LoVo (cell line): Measurements from ENCODE around the gene FOXA3.
"Not testable (repeated sequence)": the region's sequence is repeated elsewhere in the genome, so short reads cannot be mapped to it uniquely, and the experiment has no call there.

Experiments
- DNase-seq: peaks from one replicate; pipeline ENCODE4 v3.0.0-alpha.2; 2016; ENCODE audit warnings: low spot score

The FOXA3 gene

DNA sequence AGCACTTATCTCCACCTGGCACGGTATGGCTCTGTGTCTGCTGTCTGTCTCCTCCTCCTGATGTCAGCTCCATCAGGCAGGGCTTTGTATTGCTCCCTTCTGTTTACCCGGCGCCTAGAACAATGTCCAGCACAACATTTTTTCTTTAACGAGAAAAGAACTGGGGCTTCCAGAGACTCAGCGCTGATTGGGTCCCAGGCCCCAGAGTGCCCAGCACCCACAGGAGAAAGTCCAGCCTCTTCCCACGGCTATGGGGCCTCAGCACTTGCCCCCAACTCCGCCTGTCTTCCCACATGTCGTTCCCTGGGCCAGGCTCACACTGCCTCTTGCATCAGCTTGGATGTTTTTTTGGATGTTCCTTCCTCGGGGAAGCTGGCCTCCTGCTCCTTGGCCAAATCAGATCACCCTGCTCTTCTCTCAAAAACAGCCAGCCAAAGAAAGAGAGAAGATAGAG is 31.4 kb downstream of the FOXA3 start:
- DNase-seq: no peak

DNA sequence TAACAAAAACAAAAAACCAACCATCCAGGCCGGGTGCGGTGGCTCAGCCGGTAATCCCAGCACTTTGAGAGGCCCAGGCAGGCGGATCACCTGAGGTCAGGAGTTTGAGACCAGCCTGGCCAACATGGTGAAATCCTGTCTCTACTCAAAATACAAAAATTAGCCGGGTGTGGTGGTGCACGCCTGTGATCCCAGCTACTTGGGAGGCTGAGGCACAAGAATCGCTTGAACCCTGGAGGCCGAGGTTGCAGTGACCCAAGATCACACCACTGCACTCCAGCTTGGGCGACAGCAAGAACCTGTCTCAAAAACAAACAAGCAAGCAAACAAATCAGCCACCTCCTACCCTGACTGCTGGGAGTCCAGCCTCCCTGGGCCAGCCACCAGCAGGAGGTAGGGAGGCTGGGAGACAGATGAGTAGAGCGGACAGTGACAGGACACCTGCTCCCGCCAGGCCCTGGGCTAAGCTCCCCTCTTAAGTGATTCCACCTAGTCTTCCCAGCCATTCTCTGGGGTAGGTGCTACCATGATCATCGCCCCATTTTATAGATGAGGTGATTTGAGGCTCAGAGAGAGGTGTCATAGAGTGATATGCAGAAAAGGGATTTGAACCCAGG is 32.0 kb downstream of the FOXA3 start:
- not testable (repeated sequence) for DNase-seq

- no peak for DNase-seq
Observed at GRCh38 chr19:45897261-45897812, 33.2 kb downstream of the FOXA3 start.

GRCh38 chr19:45899253-45899652 is 35.1 kb downstream of the FOXA3 start:
- DNase-seq: no peak

DNA sequence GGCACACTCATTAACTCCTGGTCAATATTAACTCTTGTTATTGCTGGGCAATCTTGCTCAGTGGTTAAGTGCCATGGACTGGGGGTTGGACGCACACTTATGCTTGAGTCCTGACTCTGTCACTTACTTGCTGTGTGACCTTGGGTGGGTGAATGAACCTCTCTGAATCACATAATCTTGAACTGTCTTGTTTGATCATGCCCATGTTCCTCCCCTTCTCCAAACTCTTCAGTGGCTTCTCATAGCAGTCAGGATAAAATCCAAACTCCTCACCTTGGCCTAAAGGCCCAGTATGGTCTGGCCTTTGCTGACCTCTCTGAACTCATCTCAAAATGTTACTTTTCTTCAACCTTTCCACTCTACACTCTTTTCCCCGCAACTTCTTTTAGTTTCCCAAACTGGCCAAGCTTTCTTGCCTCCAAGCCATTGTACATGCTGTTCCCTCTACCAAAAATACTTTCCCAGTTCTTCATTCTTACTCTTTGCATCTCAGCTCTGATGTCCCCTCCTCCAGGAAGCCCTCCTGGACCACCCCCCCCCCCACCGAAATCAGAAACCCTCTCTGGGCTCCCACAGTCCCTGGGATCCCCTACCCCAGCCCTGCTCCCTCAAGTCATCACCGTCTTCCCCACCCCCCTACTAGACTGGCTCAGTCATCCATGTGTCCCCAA is 35.9 kb downstream of the FOXA3 start:
- DNase-seq: no peak

DNA sequence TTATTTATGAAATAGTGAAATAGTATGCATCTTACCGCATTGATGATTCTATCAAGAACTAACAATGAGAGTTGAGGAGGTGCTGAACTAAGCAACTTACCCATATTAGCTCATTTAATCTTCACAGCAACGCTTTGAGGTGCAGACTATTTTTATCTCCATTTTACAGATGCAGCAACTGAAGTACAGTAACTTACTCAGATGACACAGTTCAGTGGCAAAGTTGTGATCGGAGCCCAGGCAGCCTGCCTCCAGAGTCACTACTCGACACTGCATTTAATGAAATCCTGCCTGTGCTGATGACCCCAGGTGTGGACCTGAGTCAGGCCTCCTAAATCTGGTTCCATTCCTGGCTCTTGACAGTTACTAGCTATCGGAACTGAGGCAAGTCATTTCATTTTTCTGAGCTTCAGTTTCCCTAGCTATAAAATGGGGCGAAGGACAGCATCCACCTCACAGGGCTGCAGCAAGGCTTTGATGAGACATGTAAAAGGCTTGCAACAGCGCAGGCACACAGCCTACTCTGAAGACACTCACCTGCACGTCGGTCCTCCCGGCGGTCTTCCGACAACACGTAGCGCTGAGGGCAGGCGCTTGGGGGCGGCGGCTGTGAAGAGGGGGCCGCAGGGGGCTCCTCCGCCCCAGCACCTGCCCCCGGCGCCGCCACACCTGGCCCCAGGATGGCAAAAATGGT is 36.8 kb downstream of the FOXA3 start:
- no peak for DNase-seq

GRCh38 chr19:45901432-45901911 is 37.3 kb downstream of the FOXA3 start:
- no peak for DNase-seq

DNA sequence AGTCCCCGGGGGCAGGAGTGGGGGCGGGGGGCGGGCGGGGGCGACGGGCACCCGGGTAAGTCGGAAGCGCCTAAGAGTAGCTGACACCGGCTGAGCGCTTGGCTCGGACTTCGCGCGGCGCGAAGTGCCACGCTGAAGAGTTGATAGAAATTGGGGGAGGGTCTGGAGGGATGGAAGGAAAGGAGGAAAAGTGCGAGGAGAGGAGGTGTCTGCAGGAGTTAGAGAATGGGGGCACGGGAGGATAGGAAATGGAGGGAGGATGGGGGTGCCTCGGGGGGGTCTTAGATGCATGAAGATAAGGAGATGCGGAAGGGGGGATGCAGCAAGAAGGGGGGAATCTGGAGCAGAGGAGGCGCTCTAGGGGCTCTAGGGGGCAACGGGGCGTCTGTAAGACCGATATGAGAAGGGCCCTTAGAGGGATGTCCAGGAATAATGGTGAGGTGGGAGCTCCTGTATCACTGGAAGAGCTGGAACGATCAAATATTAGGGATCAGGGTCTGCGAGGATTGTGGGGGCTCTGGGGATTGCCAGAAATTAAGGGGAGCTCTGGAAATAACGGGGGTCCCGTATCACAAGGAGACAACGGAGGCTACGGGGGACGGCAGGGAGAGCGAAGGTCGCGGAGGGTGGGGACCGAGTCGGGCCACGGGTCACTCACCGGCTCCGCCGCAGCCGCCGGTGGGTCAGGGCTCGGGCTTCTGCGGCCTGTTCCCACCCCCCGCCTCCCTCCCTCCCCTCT is 38.0 kb downstream of the FOXA3 start, which contains the start of gene MYPOP:
MYPOP (minus strand) TSS at position 702 of the 739 bp plus-strand sequence. CDS start 840 bp downstream, outside the sequence.
- DNase-seq: no peak

GRCh38 chr19:45902651-45903625 is 38.8 kb downstream of the FOXA3 start:
- DNase-seq: peak; percentile 98

- DNase-seq: no peak
Observed at GRCh38 chr19:45905011-45905410, 40.9 kb downstream of the FOXA3 start.

- no peak for DNase-seq
Observed at GRCh38 chr19:45906221-45906620, 42.1 kb downstream of the FOXA3 start.

DNA sequence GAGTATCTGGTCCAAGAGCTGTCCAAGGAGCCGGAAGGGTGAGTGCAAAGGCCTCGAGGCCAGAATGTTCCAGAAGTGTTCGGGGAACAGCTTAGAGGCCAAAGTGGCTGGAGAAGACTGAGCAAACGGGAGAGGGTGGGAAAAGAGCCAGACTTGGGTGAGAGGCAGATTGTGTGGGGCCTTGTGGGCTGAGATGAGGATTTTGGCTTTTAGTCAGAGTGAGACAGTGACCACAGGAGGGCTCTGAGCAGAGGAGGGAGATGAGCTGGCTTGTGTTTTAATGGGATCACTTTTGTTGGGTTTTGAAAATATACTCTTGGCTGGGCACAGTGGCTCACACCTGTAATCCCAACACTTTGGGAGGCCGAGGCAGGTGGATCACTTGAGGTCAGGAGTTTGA is 44.8 kb downstream of the FOXA3 start:
- DNase-seq: no peak

DNA sequence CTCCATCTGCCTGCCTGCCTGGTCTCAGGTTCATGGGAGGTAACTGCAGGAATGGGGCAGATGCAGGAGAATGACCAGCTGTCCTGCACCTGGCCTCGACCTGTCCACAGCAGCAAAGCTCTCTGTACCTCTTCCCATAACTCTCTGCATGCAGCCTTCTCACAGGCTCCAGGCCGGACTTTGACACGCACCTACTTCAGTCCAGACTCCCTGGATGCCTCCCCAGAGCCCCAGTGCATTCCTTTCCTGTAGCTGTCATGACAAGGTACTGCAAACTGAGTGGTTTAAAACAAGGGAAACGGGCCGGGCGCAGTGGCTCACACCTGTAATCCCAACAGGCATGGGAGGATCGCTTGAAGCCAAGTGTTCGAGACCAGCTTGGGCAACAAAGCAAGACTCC is 47.2 kb downstream of the FOXA3 start:
- DNase-seq: no peak

GRCh38 chr19:45913874-45914830 is 50.0 kb downstream of the FOXA3 start, which contains the start of gene NANOS2:
Gene NANOS2 (minus strand): TSS chr19:45914778. CDS start chr19:45914693, 85 bp downstream.
- no peak for DNase-seq

- no peak for DNase-seq
Observed at GRCh38 chr19:45917421-45918091, 53.4 kb downstream of the FOXA3 start.

DNA sequence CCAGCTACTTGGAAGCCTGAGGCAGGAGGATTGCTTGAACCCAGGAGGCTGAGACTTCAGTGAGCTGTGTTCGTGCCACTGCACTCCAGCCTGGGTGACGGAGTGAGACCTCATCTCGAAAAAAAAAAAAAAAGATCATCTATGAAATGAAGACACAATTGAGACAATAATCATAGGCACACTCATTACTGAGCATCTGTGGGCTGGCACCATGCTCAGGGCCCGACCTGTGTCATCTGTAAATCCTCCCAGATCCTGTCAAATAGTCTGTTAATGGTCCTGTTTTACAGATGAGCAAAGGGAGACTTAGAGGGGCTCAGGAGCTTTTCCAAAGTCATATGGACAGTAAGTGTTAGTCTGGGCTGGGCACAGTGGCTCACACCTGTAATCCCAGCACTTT is 54.6 kb downstream of the FOXA3 start:
- DNase-seq: no peak

- DNase-seq: no peak
Observed at GRCh38 chr19:45919678-45920077, 55.6 kb downstream of the FOXA3 start.

GRCh38 chr19:45920458-45920857 is 56.3 kb downstream of the FOXA3 start:
- no peak for DNase-seq

- no peak for DNase-seq
Observed at GRCh38 chr19:45922281-45922680, 58.2 kb downstream of the FOXA3 start.
